GM18867 (cell line): Measurements from ENCODE around the gene COX7C.
A peak's percentile ranks its signal among the peaks of the same experiment; 100 is the strongest.
"Not testable (repeated sequence)": the region's sequence is repeated elsewhere in the genome, so short reads cannot be mapped to it uniquely, and the experiment has no call there.

Experiments
- ATAC-seq: cut with Tn5 transposase; IDR thresholded peaks from one replicate; pipeline ENCODE4 v1.9.1; 2021; ENCODE audit warnings: mild to moderate bottlenecking, moderate library complexity; ENCODE audit not compliant: unreplicated experiment

COX7C gene

DNA sequence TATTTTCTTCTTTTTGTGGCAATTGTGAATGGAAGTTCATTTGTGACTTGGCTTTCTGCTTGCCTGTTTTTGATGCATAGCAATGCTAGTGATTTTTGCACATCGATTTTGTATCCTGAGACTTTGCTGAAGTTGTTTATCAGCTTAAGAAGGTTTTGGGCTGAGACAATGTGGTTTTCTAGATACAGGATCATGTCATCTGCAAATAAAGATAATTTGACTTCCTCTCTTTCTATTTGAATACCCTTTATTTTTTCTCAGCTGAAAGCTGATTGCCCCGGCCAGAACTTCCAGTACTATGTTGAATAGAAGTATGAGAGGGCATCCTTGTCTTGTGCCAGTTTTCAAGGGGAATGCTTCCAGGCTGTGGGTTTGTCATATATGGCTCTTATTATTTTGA lies 43.0 kb downstream of the COX7C start:
- ATAC-seq: not testable (repeated sequence)

DNA sequence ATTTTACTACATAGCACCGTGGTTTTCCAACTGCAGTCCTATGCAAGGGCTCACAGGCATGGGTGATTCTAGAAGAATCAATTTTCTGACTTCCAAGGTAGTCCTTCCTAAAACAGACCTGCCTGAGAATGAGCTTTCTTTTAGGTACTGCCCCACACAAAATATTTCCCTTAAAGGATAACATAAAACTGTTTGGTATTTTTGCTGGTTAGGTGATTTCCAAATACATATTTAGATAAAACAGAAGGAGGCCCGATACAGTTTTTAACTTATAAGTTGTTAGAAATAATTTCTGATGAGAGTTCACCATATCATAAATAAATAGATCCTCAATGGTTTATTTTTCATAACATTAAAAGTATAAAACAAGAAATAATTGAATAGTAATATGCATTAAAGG lies 46.4 kb downstream of the COX7C start:
- ATAC-seq: no peak

DNA sequence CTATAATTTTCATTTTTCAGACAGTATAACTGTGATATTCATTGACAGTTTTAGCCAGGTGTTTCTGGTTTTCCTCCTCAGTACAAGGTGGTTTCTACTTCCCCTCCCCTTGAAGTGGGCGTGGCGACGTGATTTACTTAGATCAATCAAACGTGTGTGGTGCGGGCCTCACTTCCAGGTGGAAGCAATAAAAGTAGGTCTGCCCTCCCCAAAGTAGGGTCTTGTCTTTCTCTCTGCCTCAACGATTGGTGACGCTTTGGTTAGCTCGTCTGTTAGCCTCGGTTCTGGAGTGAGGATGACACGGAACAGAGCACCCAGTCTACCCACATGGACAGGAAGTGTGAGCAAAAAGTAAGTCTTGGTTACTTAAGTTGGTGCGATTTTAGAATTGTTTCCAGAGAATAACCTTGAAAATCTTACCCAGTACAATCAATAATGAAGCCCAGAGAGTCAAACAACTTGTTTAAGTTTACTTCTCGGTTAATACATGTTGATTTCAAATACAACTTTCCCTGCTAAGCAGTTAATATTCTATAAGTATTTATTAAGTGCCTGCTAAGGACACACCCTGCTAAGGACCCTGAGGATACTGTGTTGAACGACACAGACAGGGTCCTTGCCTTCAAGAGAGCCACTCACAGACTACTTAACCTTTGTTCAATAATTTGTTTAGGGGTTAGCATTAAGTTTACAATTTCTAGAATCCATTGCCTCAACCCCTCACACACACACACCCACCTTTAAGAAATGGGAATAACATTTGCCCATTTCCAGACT lies 48.4 kb downstream of the COX7C start:
- ATAC-seq: peak; percentile 75

DNA sequence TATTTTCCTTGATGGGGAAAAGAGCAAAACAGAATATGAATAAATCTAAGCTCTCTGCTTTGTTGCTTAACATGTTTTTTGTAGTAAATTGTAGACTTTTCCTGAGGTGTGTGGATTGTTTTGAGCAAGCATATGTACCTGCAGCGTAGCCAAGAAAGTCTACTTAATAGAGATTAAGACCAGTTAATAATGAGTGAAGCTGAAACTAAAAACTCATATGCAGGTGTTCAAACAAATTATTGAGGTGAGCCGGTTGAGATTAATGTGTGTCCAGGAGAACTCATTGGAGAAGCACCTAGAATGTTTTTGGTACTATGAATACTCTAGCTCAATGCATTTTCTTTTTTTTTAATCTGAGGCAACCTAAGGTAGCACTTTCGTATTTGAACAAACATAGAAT lies 49.2 kb downstream of the COX7C start:
- no peak for ATAC-seq
